C4-2B (cell line): ENCODE data around the gene HOXD1.

Experiments used
- CTCF ChIP-seq: fragments of 450-650 bp; conservative IDR thresholded peaks from 2 replicates; pipeline ENCODE4 v1.5.1; 2017; ENCODE audit warnings: mild to moderate bottlenecking
- ZFX ChIP-seq: fragments of 450-650 bp; IDR thresholded peaks from 2 replicates; pipeline ENCODE4 v1.6.1; 2017

- no peak for TF ChIP-seq CTCF
- no peak for TF ChIP-seq ZFX
These were observed 32.1 kb upstream of the HOXD1 start for GRCh38 chr2:176156301-176156806.
